ENCODE results near the gene LFNG. TPM values are rescaled to one million over a fixed set of nuclear protein-coding genes. Genes with fewer than 3 reads are reported as not detected.

LFNG gene
- total RNA-seq, 1 donor from 2014 or later = 75.5 TPM

DNA sequence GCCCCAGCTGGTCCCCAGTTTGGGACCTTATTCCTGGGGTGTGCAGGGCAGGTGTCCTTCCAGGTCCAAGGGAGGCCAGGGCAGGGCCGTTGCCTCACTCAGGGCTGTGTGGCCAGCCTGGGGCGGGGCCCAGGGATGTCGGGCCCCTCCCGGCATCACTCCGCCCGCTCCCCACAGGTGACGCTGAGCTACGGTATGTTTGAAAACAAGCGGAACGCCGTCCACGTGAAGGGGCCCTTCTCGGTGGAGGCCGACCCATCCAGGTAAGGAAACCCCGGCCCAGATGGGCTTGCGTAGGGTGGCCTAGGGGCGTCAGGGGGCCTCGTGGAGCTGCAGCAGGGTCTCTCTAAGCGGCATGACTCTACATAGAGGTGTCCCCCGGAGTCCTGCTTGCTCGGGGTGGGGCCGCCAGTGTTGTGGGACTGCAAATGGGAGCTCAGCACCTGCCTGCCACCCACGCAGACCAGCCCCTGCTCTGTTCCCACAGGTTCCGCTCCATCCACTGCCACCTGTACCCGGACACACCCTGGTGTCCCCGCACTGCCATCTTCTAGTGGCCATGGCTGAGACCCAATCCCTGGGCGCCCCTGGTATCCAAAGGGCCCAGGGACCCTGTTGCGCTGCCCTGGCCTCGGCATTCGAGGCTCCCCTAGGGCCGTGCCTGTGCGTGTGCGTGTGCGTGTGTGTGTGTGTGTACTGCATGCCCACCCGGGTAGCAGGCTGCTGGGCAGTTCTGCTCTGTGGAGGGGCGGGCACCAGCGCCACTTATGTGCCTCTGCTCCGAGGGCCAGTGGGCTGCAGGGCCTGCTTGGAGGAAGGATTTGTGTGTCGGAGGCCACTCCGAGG, 7.3 kb downstream of the LFNG start:
- no peaks in the 10 kb centered on the region for H3K36me3 Mint-ChIP-seq (ENCODE audit: unreplicated experiment)
- H3K27ac Mint-ChIP-seq (ENCODE audit: unreplicated experiment) = no peak overlapping the region
- H3K9me3 Mint-ChIP-seq (ENCODE audit: unreplicated experiment) = no peaks in the 10 kb centered on the region
- TF ChIP-seq, protein P1, sequence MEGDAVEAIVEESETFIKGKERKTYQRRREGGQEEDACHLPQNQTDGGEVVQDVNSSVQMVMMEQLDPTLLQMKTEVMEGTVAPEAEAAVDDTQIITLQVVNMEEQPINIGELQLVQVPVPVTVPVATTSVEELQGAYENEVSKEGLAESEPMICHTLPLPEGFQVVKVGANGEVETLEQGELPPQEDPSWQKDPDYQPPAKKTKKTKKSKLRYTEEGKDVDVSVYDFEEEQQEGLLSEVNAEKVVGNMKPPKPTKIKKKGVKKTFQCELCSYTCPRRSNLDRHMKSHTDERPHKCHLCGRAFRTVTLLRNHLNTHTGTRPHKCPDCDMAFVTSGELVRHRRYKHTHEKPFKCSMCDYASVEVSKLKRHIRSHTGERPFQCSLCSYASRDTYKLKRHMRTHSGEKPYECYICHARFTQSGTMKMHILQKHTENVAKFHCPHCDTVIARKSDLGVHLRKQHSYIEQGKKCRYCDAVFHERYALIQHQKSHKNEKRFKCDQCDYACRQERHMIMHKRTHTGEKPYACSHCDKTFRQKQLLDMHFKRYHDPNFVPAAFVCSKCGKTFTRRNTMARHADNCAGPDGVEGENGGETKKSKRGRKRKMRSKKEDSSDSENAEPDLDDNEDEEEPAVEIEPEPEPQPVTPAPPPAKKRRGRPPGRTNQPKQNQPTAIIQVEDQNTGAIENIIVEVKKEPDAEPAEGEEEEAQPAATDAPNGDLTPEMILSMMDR (IDR thresholded peaks at IDR 0.05; ENCODE audit: partially characterized antibody, unreplicated experiment) = no peak
- DNase-seq = no peak
- peaks cover 11% of the 10 kb centered on the region for H3K27me3 Mint-ChIP-seq (ENCODE audit: unreplicated experiment)
- H3K4me3 Mint-ChIP-seq (ENCODE audit: unreplicated experiment) = peak overlapping the region; percentile 46
- peaks cover 6% of the 10 kb centered on the region for H3K4me1 Mint-ChIP-seq (ENCODE audit: low read depth, unreplicated experiment)

DNA sequence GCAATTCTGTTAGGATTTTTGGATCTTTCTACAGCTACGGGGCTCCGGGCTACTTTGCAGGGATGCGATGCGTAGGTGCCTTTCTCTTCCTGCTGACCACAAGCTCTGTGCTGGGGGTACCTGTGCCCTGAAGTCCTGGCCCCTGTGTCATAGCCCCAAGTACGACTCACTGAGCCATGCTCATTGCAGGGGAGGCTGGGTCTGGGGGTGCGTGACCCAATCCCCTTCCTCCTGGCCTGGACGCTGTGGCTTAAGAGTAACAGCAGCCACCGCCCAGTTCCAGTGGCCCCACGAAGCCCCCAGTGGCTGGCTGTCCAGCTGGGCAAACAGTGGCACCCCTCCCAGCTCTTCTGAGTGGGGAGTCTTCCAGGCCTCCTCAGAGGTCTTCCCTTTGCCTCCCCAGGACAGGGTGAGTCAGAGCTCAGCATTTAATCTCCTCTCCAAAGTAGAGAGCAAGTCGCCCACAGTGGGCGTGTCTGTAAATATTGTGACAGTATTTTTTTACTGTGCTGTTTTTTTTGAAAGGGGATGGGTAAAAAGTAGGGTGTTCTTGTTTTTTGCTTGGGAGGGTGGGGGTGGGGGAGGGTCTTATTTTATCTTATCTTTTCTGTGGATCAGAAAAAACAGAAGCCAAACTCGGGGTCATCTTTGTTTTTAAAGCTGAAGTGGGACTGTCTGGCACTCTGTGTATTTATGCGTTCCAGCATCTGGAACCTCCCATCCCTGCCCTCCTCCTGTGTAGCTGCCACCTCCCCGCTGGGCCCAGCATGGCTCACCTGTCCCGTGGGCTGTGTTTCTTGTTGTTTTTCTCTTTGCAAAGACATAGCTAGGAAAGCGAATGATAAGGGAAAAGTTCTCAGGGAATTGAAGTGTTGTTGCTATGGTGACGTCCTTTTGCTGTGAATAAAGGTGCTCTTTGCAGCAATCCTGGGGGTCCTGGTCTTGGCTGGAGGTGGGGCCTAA, 8.2 kb downstream of the LFNG start:
- DNase-seq = peak; percentile 11
- no peak overlapping the region for H3K4me3 Mint-ChIP-seq (ENCODE audit: unreplicated experiment)
- TF ChIP-seq, protein P1 (IDR thresholded peaks at IDR 0.05; ENCODE audit: partially characterized antibody, unreplicated experiment) = no peak
- H3K36me3 Mint-ChIP-seq (ENCODE audit: unreplicated experiment) = no peaks in the 10 kb centered on the region
- H3K27me3 Mint-ChIP-seq (ENCODE audit: unreplicated experiment) = peaks cover 11% of the 10 kb centered on the region
- no peak overlapping the region for H3K27ac Mint-ChIP-seq (ENCODE audit: unreplicated experiment)
- peaks cover 5% of the 10 kb centered on the region for H3K4me1 Mint-ChIP-seq (ENCODE audit: low read depth, unreplicated experiment)
- peaks cover 2% of the 10 kb centered on the region for H3K9me3 Mint-ChIP-seq (ENCODE audit: unreplicated experiment)

DNA sequence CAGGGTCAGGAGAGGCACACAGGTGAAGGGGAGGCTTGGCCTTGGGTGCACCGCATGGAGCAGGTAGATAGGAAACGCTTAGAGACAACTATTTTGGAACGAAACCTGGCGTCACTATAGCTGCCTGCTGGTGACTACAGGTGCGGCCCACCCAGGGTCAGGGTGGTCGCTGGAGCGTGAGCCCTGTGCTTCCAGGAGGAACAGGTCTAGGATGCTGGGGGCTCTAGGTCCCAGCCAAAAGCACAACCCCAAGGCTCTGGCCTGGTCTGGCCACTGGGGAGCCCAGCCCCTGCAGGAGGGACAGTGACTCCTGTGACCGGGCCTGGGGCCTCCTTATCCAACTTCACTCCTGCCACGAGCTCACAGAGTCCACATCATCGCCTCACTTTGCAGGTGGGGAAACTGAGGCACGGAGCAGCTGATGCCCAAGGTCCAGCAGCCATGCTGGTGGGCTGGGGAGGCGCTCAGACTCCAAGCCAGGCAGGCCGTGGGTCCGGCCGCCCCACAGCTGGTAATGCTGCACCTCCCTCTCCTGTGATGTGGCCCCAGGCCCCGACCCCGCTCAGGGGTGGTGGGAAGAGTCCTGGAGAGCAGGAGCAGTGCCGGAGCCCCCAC, 9.0 kb downstream of the LFNG start:
- Mint-ChIP-seq H3K4me3 (ENCODE audit: unreplicated experiment) (no peak overlapping the region), H3K27ac (ENCODE audit: unreplicated experiment) (no peak overlapping the region), H3K27me3 (ENCODE audit: unreplicated experiment) (peaks cover 11% of the 10 kb centered on the region), H3K36me3 (ENCODE audit: unreplicated experiment) (no peaks in the 10 kb centered on the region), H3K4me1 (ENCODE audit: low read depth, unreplicated experiment) (peaks cover 2% of the 10 kb centered on the region), H3K9me3 (ENCODE audit: unreplicated experiment) (peaks cover 3% of the 10 kb centered on the region)
- DNase-seq = peak; percentile 12
- TF ChIP-seq, protein P1 (IDR thresholded peaks at IDR 0.05; ENCODE audit: partially characterized antibody, unreplicated experiment) = no peak

DNA sequence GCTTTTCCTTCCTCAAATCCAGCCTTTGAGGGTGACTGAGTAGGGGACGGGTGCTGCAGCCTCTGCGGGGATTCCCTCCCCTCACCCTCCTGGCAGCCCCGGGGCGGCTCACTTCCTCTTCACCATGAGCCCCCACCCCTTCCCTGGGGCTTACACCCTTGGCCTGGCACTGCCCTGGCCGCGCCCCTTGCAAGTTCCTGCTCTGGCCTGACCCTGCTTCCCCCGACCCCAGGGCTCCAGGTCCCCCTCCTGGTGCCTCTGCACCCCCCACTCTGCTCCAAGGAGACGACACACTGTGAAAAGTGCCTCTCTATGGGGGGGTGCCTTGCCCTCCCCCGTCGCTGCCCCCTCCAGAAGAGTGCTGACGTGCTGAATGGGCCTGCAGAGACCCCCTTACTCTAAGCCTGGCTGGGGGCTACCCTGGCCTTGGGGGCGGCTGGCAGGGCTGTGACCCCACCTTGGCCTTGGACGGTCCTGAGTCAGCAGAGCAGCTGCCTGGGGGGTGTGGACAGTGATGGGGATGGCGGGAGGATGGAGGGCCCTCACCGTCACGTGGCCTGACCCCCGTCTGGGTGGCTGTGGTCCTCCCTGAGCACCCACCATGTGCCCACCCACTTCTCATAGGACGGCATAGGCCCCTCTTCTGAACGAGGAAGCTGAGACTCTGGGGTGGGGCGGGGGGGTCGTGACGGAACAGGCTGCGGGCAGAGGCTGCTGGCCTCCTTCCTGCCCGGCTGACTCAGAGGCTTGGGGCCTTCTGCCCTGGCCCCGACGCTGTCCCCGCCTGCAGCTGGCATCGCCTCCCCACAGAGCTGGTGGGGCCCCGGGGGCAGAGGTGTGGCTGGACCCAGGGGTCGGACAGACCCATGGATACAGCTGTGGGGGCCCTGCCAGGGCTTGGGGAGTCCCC, 9.8 kb downstream of the LFNG start:
- Mint-ChIP-seq H3K27ac (ENCODE audit: unreplicated experiment) (no peak overlapping the region), H3K9me3 (ENCODE audit: unreplicated experiment) (peaks cover 4% of the 10 kb centered on the region), H3K36me3 (ENCODE audit: unreplicated experiment) (no peaks in the 10 kb centered on the region), H3K4me3 (ENCODE audit: unreplicated experiment) (no peak overlapping the region), H3K27me3 (ENCODE audit: unreplicated experiment) (peaks cover 12% of the 10 kb centered on the region), H3K4me1 (ENCODE audit: low read depth, unreplicated experiment) (peaks cover 2% of the 10 kb centered on the region)
- TF ChIP-seq, protein P1 (IDR thresholded peaks at IDR 0.05; ENCODE audit: partially characterized antibody, unreplicated experiment) = no peak
- DNase-seq = peak; percentile 13

Measured in glutamatergic neuron (in vitro differentiated cells).